Neural progenitor cell (in vitro differentiated cells): ENCODE data around the gene PFDN1. TPM values are rescaled to one million over a fixed set of nuclear protein-coding genes. Genes with fewer than 3 reads are reported as not detected.

ENCODE experiments used
- DNase-seq: peaks from one replicate; pipeline ENCODE4 v3.0.0-alpha.2; 2016; ENCODE audit warnings: low spot score
- H2AFZ ChIP-seq: fragments of 200-600 bp; sonication (generic); replicated peaks from 2 replicates; pipeline ENCODE4 v1.6.1; 2016; ENCODE audit warnings: antibody characterized with exemption
- H3F3A ChIP-seq: fragments of 200-600 bp; sonication (generic); 2 replicates; pipeline ENCODE4 v1.6.1; 2016; ENCODE audit warnings: antibody characterized with exemption, low read depth
- H3K27ac ChIP-seq: fragments of 200-600 bp; sonication (generic); 2 replicates; pipeline ENCODE4 v1.5.1; 2016; ENCODE audit warnings: mild to moderate bottlenecking
- H3K27me3 ChIP-seq: fragments of 200-600 bp; sonication (generic); 2 replicates; pipeline ENCODE4 v1.6.1; 2016; ENCODE audit warnings: mild to moderate bottlenecking, moderate library complexity
- H3K36me3 ChIP-seq: fragments of 200-600 bp; sonication (generic); 2 replicates; pipeline ENCODE4 v1.5.1; 2016
- H3K4me1 ChIP-seq: fragments of 200-600 bp; sonication (generic); 2 replicates; pipeline ENCODE4 v1.6.1; 2016; ENCODE audit warnings: mixed run types
- H3K4me2 ChIP-seq: fragments of 200-600 bp; sonication (generic); 2 replicates; pipeline ENCODE4 v1.6.1; 2016
- H3K4me3 ChIP-seq: fragments of 200-600 bp; sonication (generic); 2 replicates; pipeline ENCODE4 v1.5.1; 2016
- H3K79me2 ChIP-seq: fragments of 200-600 bp; sonication (generic); 2 replicates; pipeline ENCODE4 v1.6.1; 2016; ENCODE audit warnings: low read depth
- H3K9ac ChIP-seq: fragments of 200-600 bp; sonication (generic); 2 replicates; pipeline ENCODE4 v1.6.1; 2016
- H3K9me3 ChIP-seq: fragments of 200-600 bp; sonication (generic); 2 replicates; pipeline ENCODE4 v1.5.1; 2016; ENCODE audit warnings: low read depth
- H4K20me1 ChIP-seq: fragments of 200-600 bp; sonication (generic); 2 replicates; pipeline ENCODE4 v1.6.1; 2016; ENCODE audit warnings: low read depth
- H3K27ac Mint-ChIP-seq: 3 replicates; pipeline ENCODE4 v1.8.0; 2021; ENCODE audit warnings: mixed read lengths
- H3K27me3 Mint-ChIP-seq: 2 replicates; pipeline ENCODE4 v1.8.0; 2022; ENCODE audit warnings: low read depth, mild to moderate bottlenecking, inconsistent platforms, moderate library complexity, mixed read lengths; ENCODE audit not compliant: insufficient read depth
- H3K36me3 Mint-ChIP-seq: 3 replicates; pipeline ENCODE4 v1.8.0; 2021; ENCODE audit warnings: mixed read lengths
- H3K4me1 Mint-ChIP-seq: 3 replicates; pipeline ENCODE4 v1.8.0; 2021; ENCODE audit warnings: mixed read lengths
- H3K4me3 Mint-ChIP-seq: 3 replicates; pipeline ENCODE4 v1.8.0; 2021; ENCODE audit warnings: mild to moderate bottlenecking, moderate library complexity, mixed read lengths
- H3K9me3 Mint-ChIP-seq: 3 replicates; pipeline ENCODE4 v1.8.0; 2020; ENCODE audit warnings: mixed read lengths
- EZH2 ChIP-seq: fragments of 200-600 bp; sonication (generic); IDR thresholded peaks from 2 replicates; pipeline ENCODE4 v1.6.1; 2017; ENCODE audit warnings: antibody characterized with exemption, mild to moderate bottlenecking, moderate library complexity
- EZH2phosphoT487 ChIP-seq: fragments of 200-600 bp; sonication (generic); IDR thresholded peaks from 2 replicates; pipeline ENCODE4 v1.6.1; 2017; ENCODE audit warnings: antibody characterized with exemption
- total RNA-seq: library from RNA; depleted of rRNA; stranded (reverse); fragments of >200 nt; gene quantifications from 2 replicates; pipeline ENCODE4 v1.2.3, GENCODE V29; 2015; ENCODE audit warnings: low replicate concordance
- TF ChIP-seq, protein P1 (sequence below): fragments of 200-600 bp; sonication (generic); IDR thresholded peaks from 2 replicates; pipeline ENCODE4 v1.5.1; 2017; ENCODE audit warnings: antibody characterized with exemption, mild to moderate bottlenecking

PFDN1 gene
- total RNA-seq, 1 donor from 2014 or later: 79.8 TPM

DNA sequence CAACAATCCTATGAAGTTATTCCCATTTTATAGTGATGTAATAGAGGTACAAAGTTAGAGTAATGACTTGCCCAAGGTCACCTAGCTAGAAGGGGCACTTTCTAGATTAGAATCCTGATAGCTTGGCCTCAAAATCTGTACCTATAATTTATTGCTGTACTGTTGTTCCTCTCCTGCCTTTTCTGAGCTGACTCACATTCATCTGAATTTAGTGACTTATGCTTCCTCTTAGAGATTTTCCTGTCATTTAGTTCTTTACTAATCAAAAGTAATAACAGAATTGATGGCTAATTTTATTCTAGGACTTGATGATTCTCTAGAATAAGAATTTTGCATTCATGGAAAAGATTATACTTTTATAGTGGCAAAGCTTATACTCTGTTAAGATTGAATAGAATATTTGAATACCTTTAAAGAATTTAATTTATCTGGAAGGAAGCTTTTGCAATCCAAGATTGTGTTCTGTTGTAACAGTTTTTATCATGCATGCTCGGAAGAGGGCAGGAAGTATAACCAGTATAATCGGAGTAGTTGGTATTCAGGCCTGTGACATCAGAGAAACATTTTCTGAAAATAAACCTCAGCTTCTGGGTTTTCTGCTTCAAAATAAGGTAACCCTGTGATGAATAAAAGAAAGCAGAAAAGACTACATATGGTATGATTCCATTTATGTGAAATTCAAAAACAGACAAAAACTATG, 106.6 kb downstream of the PFDN1 start:
- H3F3A ChIP-seq: no peaks in the 10 kb centered on the region
- no peak overlapping the region for H3K4me2 ChIP-seq

More for the DNA sequence above, 106.6 kb downstream of the PFDN1 start:
- Histone ChIP-seq H4K20me1 (no peaks in the 10 kb centered on the region), H3K4me3 (no peak overlapping the region), H3K4me1 (peaks cover 7% of the 10 kb centered on the region), H3K36me3 (no peaks in the 10 kb centered on the region), H2AFZ (no peak overlapping the region), H3K79me2 (no peaks in the 10 kb centered on the region), H3K9ac (no peak overlapping the region), H3K27me3 (no peaks in the 10 kb centered on the region), H3K9me3 (no peaks in the 10 kb centered on the region), H3K27ac (no peak overlapping the region)
- TF ChIP-seq EZH2phosphoT487 (no peak), EZH2 (no peak)
- TF ChIP-seq, protein P1, sequence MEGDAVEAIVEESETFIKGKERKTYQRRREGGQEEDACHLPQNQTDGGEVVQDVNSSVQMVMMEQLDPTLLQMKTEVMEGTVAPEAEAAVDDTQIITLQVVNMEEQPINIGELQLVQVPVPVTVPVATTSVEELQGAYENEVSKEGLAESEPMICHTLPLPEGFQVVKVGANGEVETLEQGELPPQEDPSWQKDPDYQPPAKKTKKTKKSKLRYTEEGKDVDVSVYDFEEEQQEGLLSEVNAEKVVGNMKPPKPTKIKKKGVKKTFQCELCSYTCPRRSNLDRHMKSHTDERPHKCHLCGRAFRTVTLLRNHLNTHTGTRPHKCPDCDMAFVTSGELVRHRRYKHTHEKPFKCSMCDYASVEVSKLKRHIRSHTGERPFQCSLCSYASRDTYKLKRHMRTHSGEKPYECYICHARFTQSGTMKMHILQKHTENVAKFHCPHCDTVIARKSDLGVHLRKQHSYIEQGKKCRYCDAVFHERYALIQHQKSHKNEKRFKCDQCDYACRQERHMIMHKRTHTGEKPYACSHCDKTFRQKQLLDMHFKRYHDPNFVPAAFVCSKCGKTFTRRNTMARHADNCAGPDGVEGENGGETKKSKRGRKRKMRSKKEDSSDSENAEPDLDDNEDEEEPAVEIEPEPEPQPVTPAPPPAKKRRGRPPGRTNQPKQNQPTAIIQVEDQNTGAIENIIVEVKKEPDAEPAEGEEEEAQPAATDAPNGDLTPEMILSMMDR: no peak
- H3K4me1 Mint-ChIP-seq: peaks cover 6% of the 10 kb centered on the region
- H3K9me3 Mint-ChIP-seq: no peaks in the 10 kb centered on the region
- H3K27ac Mint-ChIP-seq: no peak overlapping the region
- H3K27me3 Mint-ChIP-seq: no peaks in the 10 kb centered on the region
- H3K36me3 Mint-ChIP-seq: peaks cover 9% of the 10 kb centered on the region
- no peak for DNase-seq
- no peak overlapping the region for H3K4me3 Mint-ChIP-seq

Other genes with a start within 250 kb of the PFDN1 start
- 2.5 and 2.6 TPM in 2 replicates for gene PURA, start 189.0 kb downstream of the PFDN1 start, total RNA-seq
- gene IGIP, start 177.2 kb downstream of the PFDN1 start, total RNA-seq: 0.59 and 1.6 TPM in 2 replicates
- gene CYSTM1, start 127.9 kb downstream of the PFDN1 start, total RNA-seq: 8.9 and 19.8 TPM in 2 replicates
- 2.4 and 3.4 TPM in 2 replicates for gene HBEGF, start 43.5 kb upstream of the PFDN1 start, total RNA-seq
- not detected in 2 replicates for gene SLC4A9, start 57.1 kb upstream of the PFDN1 start, total RNA-seq
- gene ANKHD1, start 98.7 kb upstream of the PFDN1 start, total RNA-seq: 83.4 and 110 TPM in 2 replicates
- 0.53 and 1.1 TPM in 2 replicates for gene EIF4EBP3, start 244.6 kb upstream of the PFDN1 start, total RNA-seq